Peyer's patch (tissue), 4 donors: ENCODE data around the gene CLMN. TPM values are rescaled to one million over a fixed set of nuclear protein-coding genes. Genes with fewer than 3 reads are reported as not detected.

Source experiments
- DNase-seq, 3 donors: peaks; one replicate each; pipeline ENCODE4 v3.0.0-alpha.2; 2017 to 2019
- H3K27ac ChIP-seq, 4 donors: fragments of 200-600 bp; sonication (generic); one replicate each; pipeline ENCODE4 v1.5.1; 2016 to 2019
- H3K27me3 ChIP-seq, 2 donors: fragments of 200-600 bp; sonication (generic); one replicate each; pipeline ENCODE4 v1.5.1; 2019
- H3K36me3 ChIP-seq, 3 donors: fragments of 200-600 bp; sonication (generic); one replicate each; pipeline ENCODE4 v1.5.1; 2016 to 2019
- H3K4me1 ChIP-seq, 4 donors: fragments of 200-600 bp; sonication (generic); one replicate each; pipeline ENCODE4 v1.5.1; 2016 to 2019
- H3K4me3 ChIP-seq, 4 donors: fragments of 200-600 bp; sonication (generic); 1 replicate in 3 of 4; 2 replicates in 1 of 4; pipeline ENCODE4 v1.5.1; 2016 to 2019; ENCODE audit warnings: mild to moderate bottlenecking in 1 of 4
- H3K9me3 ChIP-seq, 4 donors: fragments of 200-600 bp; sonication (generic); one replicate each; pipeline ENCODE4 v1.5.1; 2016 to 2019; ENCODE audit warnings: mild to moderate bottlenecking in 1 of 4
- POLR2A ChIP-seq, 2 donors: fragments of 450-650 bp; IDR thresholded peaks; one replicate each; pipeline ENCODE4 v1.5.1; 2017; ENCODE audit warnings: antibody characterized with exemption in 2 of 2, mild to moderate bottlenecking in 2 of 2, moderate library complexity in 2 of 2
- total RNA-seq, 4 donors: library from RNA; depleted of rRNA; stranded (reverse); fragments of >200 nt; gene quantifications; one replicate each; pipeline ENCODE4 v1.1.0, GENCODE V29; 2016
- TF ChIP-seq, protein P1 (sequence below), 6 experiments: fragments of 450-650 bp in 4 of 6; fragments of 200-600 bp in 2 of 6; sonication (generic) in 1 of 6; IDR thresholded peaks; one replicate each; pipeline ENCODE4 v1.5.1; 2017 to 2019; ENCODE audit warnings: antibody characterized with exemption in 6 of 6, mild to moderate bottlenecking in 3 of 6, moderate library complexity in 1 of 6

CLMN gene
- total RNA-seq, 4 donors from 2014 or later, result 18.7 to 38.8 (median 36.4) TPM

DNA sequence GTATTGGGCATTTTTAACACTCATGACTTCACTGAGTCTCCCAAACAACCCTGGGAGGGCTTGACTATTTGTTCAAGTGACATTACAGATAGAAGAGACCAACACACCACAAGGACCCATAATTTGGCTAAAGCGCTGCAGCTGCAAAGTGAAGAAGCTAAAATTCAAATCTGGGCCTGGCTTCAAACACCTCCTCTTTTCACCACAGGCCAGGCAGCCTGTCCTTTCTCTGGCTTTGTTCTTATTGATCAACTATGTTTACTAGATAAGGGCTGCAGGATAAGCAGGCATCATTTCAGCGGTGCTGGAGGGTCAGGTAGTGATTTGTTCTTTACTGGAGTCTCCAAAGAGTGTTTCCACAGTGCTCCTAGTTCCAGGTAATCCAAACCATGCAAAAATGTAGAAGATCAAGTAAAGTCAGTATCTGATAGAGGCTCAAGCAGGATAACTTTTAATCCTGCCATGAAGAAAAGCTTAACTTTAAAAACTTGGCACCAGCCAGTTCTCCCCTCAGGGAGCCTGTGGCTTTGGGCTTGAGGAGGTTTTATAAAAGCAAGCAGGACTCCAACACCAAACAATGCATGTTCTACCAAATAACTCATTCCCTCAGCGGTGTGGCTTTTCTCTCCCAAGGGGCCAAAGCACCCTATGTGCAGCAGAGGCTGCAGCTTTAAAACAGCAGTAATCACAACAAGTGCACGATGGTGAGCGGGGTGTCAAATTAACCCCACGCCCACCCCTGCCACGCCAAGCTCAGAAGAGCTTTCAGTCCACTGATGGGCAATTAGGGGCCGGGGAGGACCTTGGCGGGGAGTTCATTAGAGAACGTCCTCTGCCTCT lies 16.8 kb downstream of the CLMN start:
- Histone ChIP-seq H3K4me3 (no peak overlapping the region), H3K27me3 (no peaks in the 10 kb centered on the region), H3K4me1 (peaks cover 0 to 20% (median 7%) of the 10 kb centered on the region in 4 donors), H3K36me3 (no peaks in the 10 kb centered on the region), H3K9me3 (no peaks in the 10 kb centered on the region), H3K27ac (no peak overlapping the region)
- TF ChIP-seq, protein P1, sequence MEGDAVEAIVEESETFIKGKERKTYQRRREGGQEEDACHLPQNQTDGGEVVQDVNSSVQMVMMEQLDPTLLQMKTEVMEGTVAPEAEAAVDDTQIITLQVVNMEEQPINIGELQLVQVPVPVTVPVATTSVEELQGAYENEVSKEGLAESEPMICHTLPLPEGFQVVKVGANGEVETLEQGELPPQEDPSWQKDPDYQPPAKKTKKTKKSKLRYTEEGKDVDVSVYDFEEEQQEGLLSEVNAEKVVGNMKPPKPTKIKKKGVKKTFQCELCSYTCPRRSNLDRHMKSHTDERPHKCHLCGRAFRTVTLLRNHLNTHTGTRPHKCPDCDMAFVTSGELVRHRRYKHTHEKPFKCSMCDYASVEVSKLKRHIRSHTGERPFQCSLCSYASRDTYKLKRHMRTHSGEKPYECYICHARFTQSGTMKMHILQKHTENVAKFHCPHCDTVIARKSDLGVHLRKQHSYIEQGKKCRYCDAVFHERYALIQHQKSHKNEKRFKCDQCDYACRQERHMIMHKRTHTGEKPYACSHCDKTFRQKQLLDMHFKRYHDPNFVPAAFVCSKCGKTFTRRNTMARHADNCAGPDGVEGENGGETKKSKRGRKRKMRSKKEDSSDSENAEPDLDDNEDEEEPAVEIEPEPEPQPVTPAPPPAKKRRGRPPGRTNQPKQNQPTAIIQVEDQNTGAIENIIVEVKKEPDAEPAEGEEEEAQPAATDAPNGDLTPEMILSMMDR (IDR thresholded peaks at IDR 0.05), result no peak
- TF ChIP-seq POLR2A (IDR thresholded peaks at IDR 0.05), result no peak
- no peak for DNase-seq

DNA sequence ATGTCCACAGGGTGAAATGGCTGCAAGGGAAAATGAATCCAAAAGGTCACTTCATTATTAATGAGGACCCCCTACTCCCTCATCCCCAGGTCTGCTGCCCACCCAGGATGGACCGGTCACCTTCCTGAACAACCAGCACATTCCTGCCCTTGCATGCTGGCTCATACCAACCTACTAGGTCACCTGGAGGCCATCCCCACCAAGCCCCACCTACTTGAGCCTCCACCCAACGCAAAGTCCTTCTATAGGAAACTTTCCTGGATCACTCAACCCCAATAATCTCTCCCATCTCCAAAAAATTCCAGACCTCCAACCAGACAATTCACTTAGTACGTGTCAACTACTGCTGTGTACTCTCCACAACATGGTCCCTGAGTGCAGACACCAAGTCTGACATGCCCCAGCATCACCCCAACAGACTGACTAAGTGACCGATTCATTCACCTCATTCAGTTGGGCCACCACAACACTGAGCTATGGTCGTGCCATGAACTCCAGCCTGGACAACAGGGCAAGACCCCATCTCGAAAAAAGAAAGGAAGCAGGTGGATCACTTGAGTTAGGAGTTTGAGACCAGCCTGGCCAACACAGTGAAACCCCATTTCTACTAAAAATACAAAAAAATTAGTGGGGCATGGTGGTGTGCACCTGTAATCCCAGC lies 18.1 kb downstream of the CLMN start:
- H3K27ac ChIP-seq, result no peak overlapping the region
- H3K36me3 ChIP-seq, result no peaks in the 10 kb centered on the region
- peaks cover 0 to 26% (median 6%) of the 10 kb centered on the region in 4 donors for H3K4me1 ChIP-seq
- no peak overlapping the region for H3K4me3 ChIP-seq
- TF ChIP-seq, protein P1 (IDR thresholded peaks at IDR 0.05), result no peak
- no peak for TF ChIP-seq POLR2A (IDR thresholded peaks at IDR 0.05)
- H3K9me3 ChIP-seq, result no peaks in the 10 kb centered on the region
- DNase-seq, result no peak
- H3K27me3 ChIP-seq, result no peaks in the 10 kb centered on the region

DNA sequence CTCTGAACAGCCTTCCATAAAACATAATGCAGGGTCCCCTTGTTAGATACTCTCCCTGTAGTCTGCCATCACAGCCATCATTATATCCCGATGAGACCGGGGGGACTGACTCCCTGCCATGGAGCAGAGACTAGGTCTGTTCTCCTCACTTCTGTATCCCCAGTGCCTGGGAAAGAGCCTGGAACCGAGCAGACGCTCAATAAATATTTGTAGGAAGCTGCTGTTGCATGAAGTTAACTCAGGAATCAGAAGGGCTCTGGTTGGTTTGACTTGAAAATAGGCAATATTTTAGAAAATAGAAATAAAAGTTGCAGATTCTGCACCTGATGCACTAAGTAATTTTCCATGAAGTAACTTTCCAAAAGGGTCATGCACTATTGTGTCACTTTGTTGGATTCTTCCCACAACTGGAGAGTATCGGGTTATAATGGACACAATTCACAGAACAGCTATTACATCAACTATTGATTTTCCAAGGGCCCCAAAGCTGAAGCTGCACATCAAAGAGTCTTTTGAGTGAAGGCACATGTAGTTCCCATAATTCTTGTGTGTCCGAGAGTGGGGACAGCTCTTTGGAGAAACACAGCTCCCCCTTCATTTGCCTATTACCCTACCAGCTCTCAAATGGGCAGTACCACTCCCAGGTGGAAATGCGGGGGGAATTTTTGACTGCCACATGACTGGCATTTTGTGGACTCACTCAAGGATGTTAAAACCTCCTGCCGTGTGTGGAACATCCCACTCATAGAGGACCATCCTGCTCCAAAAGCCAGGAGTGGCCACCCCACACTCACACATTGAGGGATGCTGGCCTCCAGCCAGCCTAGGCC lies 18.8 kb downstream of the CLMN start:
- TF ChIP-seq POLR2A (IDR thresholded peaks at IDR 0.05), result no peak
- TF ChIP-seq, protein P1 (IDR thresholded peaks at IDR 0.05), result no peak
- DNase-seq, result no peak
- no peak overlapping the region for H3K4me3 ChIP-seq
- H3K9me3 ChIP-seq, result peaks cover 0 to 1% (median 0%) of the 10 kb centered on the region in 4 donors
- no peaks in the 10 kb centered on the region for H3K27me3 ChIP-seq
- H3K36me3 ChIP-seq, result no peaks in the 10 kb centered on the region
- peaks cover 0 to 30% (median 6%) of the 10 kb centered on the region in 4 donors for H3K4me1 ChIP-seq
- H3K27ac ChIP-seq, result no peak overlapping the region

DNA sequence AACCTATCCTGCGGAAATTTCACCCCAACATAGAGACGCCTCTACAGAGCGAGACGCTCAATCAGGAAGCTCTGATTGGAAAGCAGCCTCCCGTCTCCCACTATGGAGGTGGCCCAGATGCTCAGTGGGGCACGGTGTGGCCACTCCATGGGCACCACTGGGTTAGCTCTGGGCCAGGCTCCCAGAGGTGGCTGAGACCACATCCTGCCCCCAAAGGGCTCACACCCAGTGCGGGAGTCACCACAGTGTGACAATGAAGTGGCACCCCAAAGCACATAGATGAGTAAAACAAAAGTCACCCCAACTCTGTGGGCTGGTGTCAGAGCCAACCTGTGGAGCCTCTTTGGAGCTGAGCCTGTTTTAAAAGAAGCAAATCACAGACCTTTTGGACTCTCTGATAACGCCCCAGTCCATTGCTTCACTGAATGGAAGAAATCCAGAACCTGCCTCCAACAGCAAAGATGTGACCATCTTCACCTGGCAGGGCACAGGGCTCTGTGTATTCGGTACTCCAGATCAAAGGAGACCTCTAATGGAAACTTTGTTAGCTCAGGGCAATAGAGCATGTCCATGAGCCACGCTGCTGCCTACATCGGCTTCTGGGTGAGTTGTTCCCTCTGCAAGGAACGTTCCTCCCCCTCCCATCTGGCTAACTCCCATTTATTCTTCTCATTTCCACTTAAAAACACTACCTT lies 19.6 kb downstream of the CLMN start:
- peak in 1 of 3 donors; percentile 43 for DNase-seq
- Histone ChIP-seq H3K9me3 (peaks cover 0 to 5% (median 0%) of the 10 kb centered on the region in 4 donors), H3K4me3 (no peak overlapping the region), H3K27me3 (no peaks in the 10 kb centered on the region), H3K27ac (no peak overlapping the region), H3K4me1 (peaks cover 0 to 30% (median 6%) of the 10 kb centered on the region in 4 donors), H3K36me3 (no peaks in the 10 kb centered on the region)
- TF ChIP-seq, protein P1 (IDR thresholded peaks at IDR 0.05), result no peak
- TF ChIP-seq POLR2A (IDR thresholded peaks at IDR 0.05), result no peak

DNA sequence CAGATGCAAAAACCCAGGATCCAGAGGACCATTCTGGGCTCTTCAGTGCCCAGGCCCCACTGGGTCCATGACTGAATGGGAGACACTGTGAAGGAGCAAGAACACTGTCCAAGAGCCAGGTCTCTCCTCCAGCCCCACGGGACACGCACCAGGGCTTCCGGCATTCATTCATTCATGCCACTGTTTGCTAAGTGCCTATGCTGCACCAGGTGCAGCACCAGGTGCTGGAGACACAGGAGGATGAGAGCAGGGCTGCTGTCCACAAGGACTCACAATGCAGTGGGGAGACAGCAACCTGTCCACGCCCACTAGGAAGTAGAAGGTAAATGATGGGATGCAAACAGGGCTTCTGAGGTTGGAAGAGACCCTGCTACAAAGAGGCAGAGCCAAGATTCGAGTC lies 20.4 kb downstream of the CLMN start:
- Histone ChIP-seq H3K36me3 (no peaks in the 10 kb centered on the region), H3K27ac (no peak overlapping the region), H3K27me3 (no peaks in the 10 kb centered on the region), H3K4me3 (no peak overlapping the region), H3K4me1 (peaks cover 0 to 30% (median 6%) of the 10 kb centered on the region in 4 donors), H3K9me3 (peaks cover 0 to 5% (median 0%) of the 10 kb centered on the region in 4 donors)
- DNase-seq, result no peak
- no peak for TF ChIP-seq POLR2A (IDR thresholded peaks at IDR 0.05)
- TF ChIP-seq, protein P1 (IDR thresholded peaks at IDR 0.05), result no peak
